Thymus (tissue), 11 donors: Measurements from ENCODE around the gene OSBPL2. TPM values are rescaled to one million over a fixed set of nuclear protein-coding genes. Genes with fewer than 3 reads are reported as not detected.

ENCODE experiments used
- DNase-seq, 9 donors: peaks; one replicate each; pipeline ENCODE4 v3.0.0-alpha.2; 2013; ENCODE audit warnings: low spot score in 9 of 9, low read depth in 6 of 9, missing footprints in 1 of 9
- H3K27ac ChIP-seq, 2 donors: one replicate each; pipeline ENCODE4 v1.5.1; 2013; ENCODE audit warnings: control low read depth in 1 of 2, low read depth in 1 of 2, low read length in 1 of 2, mild to moderate bottlenecking in 1 of 2, moderate library complexity in 1 of 2
- H3K27me3 ChIP-seq, 2 donors: one replicate each; pipeline ENCODE4 v1.5.1; 2013; ENCODE audit warnings: low read length in 1 of 2; ENCODE audit not compliant: control insufficient read depth in 2 of 2, insufficient read depth in 1 of 2
- H3K36me3 ChIP-seq, 2 donors: one replicate each; pipeline ENCODE4 v1.5.1; 2013; ENCODE audit warnings: low read length in 1 of 2, mild to moderate bottlenecking in 1 of 2, moderate library complexity in 1 of 2; ENCODE audit not compliant: control insufficient read depth in 2 of 2, insufficient read depth in 2 of 2
- H3K4me1 ChIP-seq, 2 donors: one replicate each; pipeline ENCODE4 v1.5.1; 2013; ENCODE audit warnings: low read length in 2 of 2; ENCODE audit not compliant: control insufficient read depth in 2 of 2, insufficient read depth in 2 of 2
- H3K4me3 ChIP-seq, 2 donors: one replicate each; pipeline ENCODE4 v1.5.1; 2013; ENCODE audit warnings: low read length in 2 of 2, control low read depth in 1 of 2, mild to moderate bottlenecking in 1 of 2
- H3K9me3 ChIP-seq, 2 donors: one replicate each; pipeline ENCODE4 v1.5.1; 2013; ENCODE audit warnings: low read length in 1 of 2, mild to moderate bottlenecking in 1 of 2; ENCODE audit not compliant: control insufficient read depth in 2 of 2, insufficient read depth in 1 of 2
- WGBS: extraction: QIAGEN DNeasy Blood & Tissue Kit; methylation state at CpG from one replicate; pipeline ENCODE4 v1.1.7; 2013; 5-methylcytosine and 5-hydroxymethylcytosine counted together
- polyA plus RNA-seq: library from polyadenylated mRNA; stranded (reverse); fragments of 200-250 nt; gene quantifications from one replicate; pipeline ENCODE4 v1.2.3, GENCODE V29; 2013
- total RNA-seq: library from RNA; stranded (reverse); fragments of 120-200 nt; gene quantifications from one replicate; pipeline ENCODE4 v1.2.4, GENCODE V29; 2013
- donor health status: healthy.

Gene OSBPL2
- total and polyA plus RNA-seq, 2 donors: 17.4 to 27.4 TPM

GRCh38 chr20:62317167-62317655, 78.9 kb downstream of the OSBPL2 start:
- H3K27ac ChIP-seq: no peak overlapping the region
- no peak for DNase-seq
- H3K4me1 ChIP-seq: no peaks in the 10 kb centered on the region
- 89% methylated on average over 18 of the region's 18 CpGs for WGBS
- H3K4me3 ChIP-seq: no peak overlapping the region
- no peaks in the 10 kb centered on the region for H3K36me3 ChIP-seq
- peaks cover 0 to 15% of the 10 kb centered on the region in 2 donors for H3K9me3 ChIP-seq
- H3K27me3 ChIP-seq: no peaks in the 10 kb centered on the region

GRCh38 chr20:62318400-62319345, 80.4 kb downstream of the OSBPL2 start:
- H3K27me3 ChIP-seq: no peaks in the 10 kb centered on the region
- DNase-seq: no peak
- WGBS: 94% methylated on average over 36 of the region's 36 CpGs
- no peak overlapping the region for H3K4me3 ChIP-seq
- no peaks in the 10 kb centered on the region for H3K4me1 ChIP-seq
- H3K9me3 ChIP-seq: peaks cover 0 to 15% of the 10 kb centered on the region in 2 donors
- H3K27ac ChIP-seq: peak overlapping the region in 1 of 2 donors; percentile 5
- H3K36me3 ChIP-seq: no peaks in the 10 kb centered on the region

- Histone ChIP-seq H3K36me3 (no peaks in the 10 kb centered on the region), H3K9me3 (peaks cover 0 to 15% of the 10 kb centered on the region in 2 donors), H3K4me1 (no peaks in the 10 kb centered on the region), H3K4me3 (no peak overlapping the region), H3K27me3 (no peaks in the 10 kb centered on the region), H3K27ac (peak overlapping the region in 1 of 2 donors; percentile 42)
- WGBS: 94% methylated on average over 29 of the region's 29 CpGs
- no peak for DNase-seq
Measured at GRCh38 chr20:62319346-62319909, 81.1 kb downstream of the OSBPL2 start.

GRCh38 chr20:62320581-62321354, 82.4 kb downstream of the OSBPL2 start:
- Histone ChIP-seq H3K4me3 (no peak overlapping the region), H3K36me3 (no peaks in the 10 kb centered on the region), H3K9me3 (peaks cover 0 to 15% of the 10 kb centered on the region in 2 donors), H3K4me1 (no peaks in the 10 kb centered on the region), H3K27ac (no peak overlapping the region), H3K27me3 (no peaks in the 10 kb centered on the region)
- WGBS: 96% methylated on average over 22 of the region's 22 CpGs
- no peak for DNase-seq

- H3K4me1 ChIP-seq: no peaks in the 10 kb centered on the region
- no peak overlapping the region for H3K4me3 ChIP-seq
- no peaks in the 10 kb centered on the region for H3K27me3 ChIP-seq
- 96% methylated on average over 7 of the region's 7 CpGs for WGBS
- H3K36me3 ChIP-seq: no peaks in the 10 kb centered on the region
- H3K9me3 ChIP-seq: peaks cover 0 to 15% of the 10 kb centered on the region in 2 donors
- no peak overlapping the region for H3K27ac ChIP-seq
- DNase-seq: no peak
Measured at GRCh38 chr20:62321521-62321948, 83.2 kb downstream of the OSBPL2 start.

GRCh38 chr20:62321975-62322374, 83.7 kb downstream of the OSBPL2 start:
- Histone ChIP-seq H3K27me3 (no peaks in the 10 kb centered on the region), H3K36me3 (no peaks in the 10 kb centered on the region), H3K27ac (no peak overlapping the region), H3K4me3 (no peak overlapping the region), H3K9me3 (peaks cover 0 to 15% of the 10 kb centered on the region in 2 donors), H3K4me1 (no peaks in the 10 kb centered on the region)
- over 99% methylated on average over 16 of the region's 16 CpGs for WGBS
- no peak for DNase-seq

- 97% methylated on average over 16 of the region's 16 CpGs for WGBS
- Histone ChIP-seq H3K36me3 (no peaks in the 10 kb centered on the region), H3K27ac (no peak overlapping the region), H3K4me3 (no peak overlapping the region), H3K4me1 (no peaks in the 10 kb centered on the region), H3K27me3 (no peaks in the 10 kb centered on the region), H3K9me3 (peaks cover 0 to 9% of the 10 kb centered on the region in 2 donors)
- DNase-seq: no peak
Measured at GRCh38 chr20:62322492-62323041, 84.2 kb downstream of the OSBPL2 start.

GRCh38 chr20:62323146-62323979, 85.0 kb downstream of the OSBPL2 start:
- no peaks in the 10 kb centered on the region for H3K4me1 ChIP-seq
- 93% methylated on average over 52 of the region's 52 CpGs for WGBS
- H3K9me3 ChIP-seq: peaks cover 0 to 8% of the 10 kb centered on the region in 2 donors
- H3K27me3 ChIP-seq: no peaks in the 10 kb centered on the region
- H3K36me3 ChIP-seq: no peaks in the 10 kb centered on the region
- H3K4me3 ChIP-seq: no peak overlapping the region
- no peak overlapping the region for H3K27ac ChIP-seq
- DNase-seq: no peak
